Pancreas (tissue), 10 donors: ENCODE measurements around the gene DNAJA1. TPM values are rescaled to one million over a fixed set of nuclear protein-coding genes. Genes with fewer than 3 reads are reported as not detected.

ENCODE experiments used
- ATAC-seq, 4 donors: fragments of 200-7000 bp; cut with Tn5 transposase; one replicate each; pipeline versions ENCODE4 v1.8.0 to v1.9.1; 2020; ENCODE audit warnings: mild to moderate bottlenecking in 4 of 4, moderate library complexity in 4 of 4
- DNase-seq, 6 donors: peaks; one replicate each; pipeline ENCODE4 v3.0.0-alpha.2; 2020
- FAIRE-seq: peaks from 2 replicates; lab custom pipeline; 2012; peaks lifted over from hg19 to GRCh38; lab: Jason Lieb, UNC
- H3K27ac ChIP-seq, 4 donors: fragments of 200-600 bp; sonication (generic); 1 replicate in 3 of 4; 2 replicates in 1 of 4; pipeline versions ENCODE4 v1.5.0 to v1.8.0; 2020
- H3K27me3 ChIP-seq, 4 donors: fragments of 200-600 bp; one replicate each; pipeline ENCODE4 v1.8.0; 2021
- H3K36me3 ChIP-seq, 3 donors: fragments of 200-600 bp; sonication (generic) in 1 of 3; one replicate each; pipeline versions ENCODE4 v1.5.0 to v1.8.0; 2020 to 2021
- H3K4me1 ChIP-seq, 3 donors: fragments of 200-600 bp; one replicate each; pipeline ENCODE4 v1.8.0; 2021
- H3K4me3 ChIP-seq, 4 donors: fragments of 200-600 bp; sonication (generic) in 2 of 4; one replicate each; pipeline versions ENCODE4 v1.5.0 to v1.8.0; 2020 to 2021
- H3K9me3 ChIP-seq, 4 donors: fragments of 200-600 bp; one replicate each; pipeline ENCODE4 v1.8.0; 2021
- CTCF ChIP-seq, 4 donors: fragments of 200-600 bp; sonication (generic) in 3 of 4; IDR thresholded peaks; one replicate each; pipeline versions ENCODE4 v1.5.0 to v1.8.0; 2021; ENCODE audit warnings: antibody characterized with exemption in 4 of 4
- WGBS, 2 donors: extraction: QIAGEN DNeasy Blood & Tissue Kit; methylation state at CpG; one replicate each; pipeline ENCODE4 v1.1.7; 2013; 5-methylcytosine and 5-hydroxymethylcytosine counted together
- intact Hi-C, 3 donors: fragments of 100-400 bp; cut with DNase I; formaldehyde crosslinking; loops; one replicate each; pipeline versions ENCODE4 v1.11.1 to v1.14.2; 2022
- polyA plus RNA-seq, 2 donors: library from polyadenylated mRNA; stranded (reverse); fragments of 200-250 nt; gene quantifications; one replicate each; pipeline ENCODE4 v1.2.3, GENCODE V29; 2013
- total RNA-seq, 6 donors: library from RNA; stranded (reverse); fragmentation: NEBNext Ultra II Directional in 4 of 6; extraction: Animal tissue kit (Norgen Biotek cat#: 25700) in 4 of 6; gene quantifications; one replicate each; pipeline versions ENCODE4 v1.2.1 to v1.2.4, GENCODE V29; 2021 to 2023
- donor health status: healthy with polysubstance abuse.
- donor health status: DM: no; HTN: no; CAD: no; lungs with moderate emphysema.
- donor health status: DM: no; HTN: no; CAD: no.
- donor health status: control.
- donor health status: control.
- donor health status: Bipolar disorder and iron deficiency.
- donor health status: DM: yes; HTN: yes; CAD: no.
- donor health status: DM: no; HTN: no; CAD: no.
- donor health status: DM: no; HTN: no; CAD: no.
- donor health status: DM: yes; HTN: yes; CAD: no.

The DNAJA1 gene
- total and polyA plus RNA-seq, 8 donors, result 21.2 to 65.5 (median 34.4) TPM

GRCh38 chr9:33049680-33050361 lies 24.7 kb downstream of the DNAJA1 start:
- no peaks in the 10 kb centered on the region for H3K4me1 ChIP-seq
- intact Hi-C loops, result no loop called here
- DNase-seq (no peak), FAIRE-seq (no peak), ATAC-seq (no peak)
- H3K27me3 ChIP-seq, result no peaks in the 10 kb centered on the region
- H3K4me3 ChIP-seq, result no peak overlapping the region
- TF ChIP-seq CTCF (IDR thresholded peaks at IDR 0.05), result no peak
- WGBS, 2 donors, result 83 to 96% methylated on average over 2 of the region's 2 CpGs
- peaks cover 4 to 48% (median 12%) of the 10 kb centered on the region in 3 donors for H3K36me3 ChIP-seq
- no peak overlapping the region for H3K27ac ChIP-seq
- H3K9me3 ChIP-seq, result no peaks in the 10 kb centered on the region

GRCh38 chr9:33051144-33051543 lies 26.1 kb downstream of the DNAJA1 start:
- Histone ChIP-seq H3K36me3 (peaks cover 3 to 60% (median 20%) of the 10 kb centered on the region in 3 donors), H3K27ac (no peak overlapping the region), H3K9me3 (no peaks in the 10 kb centered on the region), H3K27me3 (no peaks in the 10 kb centered on the region), H3K4me1 (no peaks in the 10 kb centered on the region), H3K4me3 (no peak overlapping the region)
- TF ChIP-seq CTCF (IDR thresholded peaks at IDR 0.05), result no peak
- 93 to 95% methylated on average over 4 of the region's 4 CpGs for WGBS, 2 donors
- intact Hi-C loops, result no loop called here
- FAIRE-seq (no peak), DNase-seq (no peak), ATAC-seq (no peak)

DNA sequence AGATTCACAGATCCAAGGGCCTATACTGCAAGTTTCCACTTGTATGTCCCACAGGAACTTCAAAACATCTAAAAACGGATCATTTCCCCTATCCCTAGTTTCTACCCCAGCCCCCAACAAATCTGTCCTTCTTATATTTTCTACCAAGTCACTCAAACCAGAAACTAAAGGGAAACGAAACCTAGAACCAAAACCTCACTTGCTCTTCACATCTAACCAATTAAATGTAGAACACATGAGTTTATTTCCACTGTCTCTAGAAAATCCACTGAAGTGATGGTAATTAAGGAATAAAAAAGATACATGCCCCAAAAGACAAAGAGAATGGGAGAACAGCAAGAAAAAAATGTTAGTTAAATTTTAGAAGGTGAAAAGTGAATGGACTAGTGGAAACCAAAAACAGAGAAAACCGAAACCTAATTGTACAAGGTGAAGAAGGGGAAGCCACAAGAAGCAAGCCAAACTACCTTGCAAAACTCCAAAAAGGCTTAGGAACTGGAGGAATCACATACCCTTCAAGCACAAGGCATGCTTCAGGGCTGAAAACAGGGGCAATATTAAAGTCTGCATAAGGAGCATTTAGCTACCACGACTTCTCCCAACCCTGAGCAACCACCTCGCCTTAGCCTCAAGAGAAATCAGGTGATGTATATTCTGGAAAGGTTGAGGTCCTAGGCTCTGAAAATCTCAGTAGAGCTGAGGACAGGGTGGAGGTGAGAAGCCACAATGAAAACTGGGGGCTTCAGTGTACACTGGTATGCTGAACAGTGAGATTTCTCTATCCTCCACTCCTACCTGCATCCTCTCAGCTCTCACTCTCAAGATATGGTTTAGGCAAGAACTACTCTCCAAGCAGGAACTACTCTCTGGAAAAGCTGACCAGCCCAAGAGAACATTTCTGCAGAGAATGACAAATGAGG lies 40.3 kb downstream of the DNAJA1 start:
- no peak overlapping the region for H3K4me3 ChIP-seq
- no peaks in the 10 kb centered on the region for H3K4me1 ChIP-seq
- TF ChIP-seq CTCF (IDR thresholded peaks at IDR 0.05), result no peak
- H3K36me3 ChIP-seq, result peaks cover 0 to 36% (median 16%) of the 10 kb centered on the region in 3 donors
- 84 to 91% methylated on average over 5 of the region's 5 CpGs for WGBS, 2 donors
- no peaks in the 10 kb centered on the region for H3K27me3 ChIP-seq
- no peak for FAIRE-seq
- no peak overlapping the region for H3K27ac ChIP-seq
- no peak for DNase-seq
- ATAC-seq, result peak in 1 of 4 donors; percentile 31
- H3K9me3 ChIP-seq, result no peaks in the 10 kb centered on the region
- intact Hi-C loops, result no loop called here

GRCh38 chr9:33068991-33069390 lies 43.9 kb downstream of the DNAJA1 start:
- H3K4me3 ChIP-seq, result no peak overlapping the region
- ATAC-seq, result no peak
- peaks cover 0 to 37% (median 16%) of the 10 kb centered on the region in 3 donors for H3K36me3 ChIP-seq
- WGBS, 2 donors, result 67 to 81% methylated on average over 1 of the region's 1 CpG
- H3K4me1 ChIP-seq, result no peaks in the 10 kb centered on the region
- no peak overlapping the region for H3K27ac ChIP-seq
- no peaks in the 10 kb centered on the region for H3K9me3 ChIP-seq
- no peak for DNase-seq
- no peak for FAIRE-seq
- intact Hi-C loops, result no loop called here
- H3K27me3 ChIP-seq, result no peaks in the 10 kb centered on the region
- TF ChIP-seq CTCF (IDR thresholded peaks at IDR 0.05), result no peak
